Activated T-cell treated with anti-CD3 and anti-CD28 coated beads, Interleukin-2, amount 50 U/mL, for 4 hours (primary cell): ENCODE results near the gene SCAPER. TPM values are rescaled to one million over a fixed set of nuclear protein-coding genes. Genes with fewer than 3 reads are reported as not detected.

ENCODE experiments used
- ATAC-seq, 2 donors: fragments of 200-7000 bp; cut with Tn5 transposase; one replicate each; pipeline ENCODE4 v1.10.0; 2021
- DNase-seq: peaks from one replicate; pipeline ENCODE4 v3.0.0-alpha.2; 2020
- H3K27me3 Mint-ChIP-seq: one replicate; pipeline ENCODE4 v1.8.0; 2021; ENCODE audit warnings: low read depth, mixed read lengths
- H3K36me3 Mint-ChIP-seq: one replicate; pipeline ENCODE4 v1.8.0; 2022; ENCODE audit warnings: mixed read lengths; ENCODE audit not compliant: insufficient read depth
- H3K4me1 Mint-ChIP-seq: one replicate; pipeline ENCODE4 v1.8.0; 2021; ENCODE audit warnings: low read depth, mixed read lengths
- H3K4me3 Mint-ChIP-seq: one replicate; pipeline ENCODE4 v1.8.0; 2021; ENCODE audit warnings: mild to moderate bottlenecking, moderate library complexity, mixed read lengths
- H3K9me3 Mint-ChIP-seq: one replicate; pipeline ENCODE4 v1.8.0; 2021; ENCODE audit warnings: mixed read lengths
- total RNA-seq, 3 donors: library from RNA; stranded (reverse); gene quantifications; one replicate each; pipeline ENCODE4 v1.2.1, GENCODE V29; 2021

Gene SCAPER
- total RNA-seq, 3 donors from 2014 or later, result 13.0 to 14.8 (median 14.8) TPM

GRCh38 chr15:76344893-76345582 is 560.1 kb downstream of the SCAPER start:
- DNase-seq, result no peak
- Mint-ChIP-seq H3K36me3 (peaks cover 4% of the 10 kb centered on the region), H3K9me3 (no peaks in the 10 kb centered on the region), H3K4me3 (peak overlapping the region; percentile 52), H3K4me1 (peaks cover 30% of the 10 kb centered on the region), H3K27me3 (peaks cover 62% of the 10 kb centered on the region)
- no peak for ATAC-seq

DNA sequence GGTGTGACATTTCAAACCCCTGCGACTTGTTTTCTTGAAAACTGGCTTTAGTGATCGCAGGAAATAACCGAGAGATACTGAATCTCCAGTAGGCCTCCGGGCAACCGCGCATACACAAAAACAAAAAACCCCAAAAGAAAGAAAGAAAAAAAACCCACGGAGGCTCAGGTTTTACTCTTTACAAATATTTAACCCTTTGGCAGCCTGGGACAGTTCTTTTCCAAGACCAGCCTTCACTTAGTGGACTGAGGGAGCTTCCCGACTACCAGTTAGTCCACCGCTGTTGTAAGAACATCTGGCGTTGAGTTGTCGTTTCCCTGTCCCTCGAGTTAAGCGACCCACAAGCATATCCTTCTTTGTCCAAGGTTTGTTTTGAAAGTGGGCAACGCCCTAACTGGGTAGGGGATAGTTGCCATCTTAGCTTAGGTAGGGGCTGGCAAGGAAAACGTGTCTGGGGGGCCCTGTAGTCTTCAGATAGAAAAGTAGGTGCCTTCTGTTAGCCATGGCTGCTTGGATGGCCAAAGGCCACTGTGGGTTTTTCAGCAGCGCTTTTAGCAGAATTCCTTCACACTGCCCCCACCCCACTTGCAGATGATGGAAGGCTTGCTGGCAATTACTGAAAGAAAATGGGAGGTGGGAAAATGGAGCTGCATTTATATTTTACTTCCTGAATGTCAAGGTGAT is 561.7 kb downstream of the SCAPER start:
- ATAC-seq, result no peak
- no peaks in the 10 kb centered on the region for H3K9me3 Mint-ChIP-seq
- no peak for DNase-seq
- H3K27me3 Mint-ChIP-seq, result peaks cover 78% of the 10 kb centered on the region
- H3K4me3 Mint-ChIP-seq, result no peak overlapping the region
- H3K4me1 Mint-ChIP-seq, result peaks cover 42% of the 10 kb centered on the region
- H3K36me3 Mint-ChIP-seq, result no peaks in the 10 kb centered on the region

- Mint-ChIP-seq H3K27me3 (peaks cover 74% of the 10 kb centered on the region), H3K36me3 (no peaks in the 10 kb centered on the region), H3K4me1 (peaks cover 43% of the 10 kb centered on the region), H3K4me3 (no peak overlapping the region), H3K9me3 (no peaks in the 10 kb centered on the region)
- ATAC-seq, result no peak
- DNase-seq, result no peak
Observed at GRCh38 chr15:76342382-76343201, 562.5 kb downstream of the SCAPER start.

- Mint-ChIP-seq H3K4me1 (peaks cover 48% of the 10 kb centered on the region), H3K27me3 (peaks cover 77% of the 10 kb centered on the region)
- no peak for ATAC-seq
Observed at GRCh38 chr15:76342058-76342381, 563.1 kb downstream of the SCAPER start.

GRCh38 chr15:76341366-76342057 is 563.6 kb downstream of the SCAPER start:
- peaks cover 50% of the 10 kb centered on the region for H3K4me1 Mint-ChIP-seq
- DNase-seq, result no peak

More at GRCh38 chr15:76342058-76342381, 563.1 kb downstream of the SCAPER start:
- peak overlapping the region; percentile 65 for H3K4me3 Mint-ChIP-seq
- DNase-seq, result no peak
- H3K36me3 Mint-ChIP-seq, result no peaks in the 10 kb centered on the region
- H3K9me3 Mint-ChIP-seq, result no peaks in the 10 kb centered on the region

GRCh38 chr15:76340803-76341365 is 564.3 kb downstream of the SCAPER start:
- H3K4me1 Mint-ChIP-seq, result peaks cover 55% of the 10 kb centered on the region

More at GRCh38 chr15:76341366-76342057, 563.6 kb downstream of the SCAPER start:
- H3K4me3 Mint-ChIP-seq, result peak overlapping the region; percentile 65
- no peak for ATAC-seq
- no peaks in the 10 kb centered on the region for H3K9me3 Mint-ChIP-seq
- peaks cover 80% of the 10 kb centered on the region for H3K27me3 Mint-ChIP-seq
- H3K36me3 Mint-ChIP-seq, result no peaks in the 10 kb centered on the region

DNA sequence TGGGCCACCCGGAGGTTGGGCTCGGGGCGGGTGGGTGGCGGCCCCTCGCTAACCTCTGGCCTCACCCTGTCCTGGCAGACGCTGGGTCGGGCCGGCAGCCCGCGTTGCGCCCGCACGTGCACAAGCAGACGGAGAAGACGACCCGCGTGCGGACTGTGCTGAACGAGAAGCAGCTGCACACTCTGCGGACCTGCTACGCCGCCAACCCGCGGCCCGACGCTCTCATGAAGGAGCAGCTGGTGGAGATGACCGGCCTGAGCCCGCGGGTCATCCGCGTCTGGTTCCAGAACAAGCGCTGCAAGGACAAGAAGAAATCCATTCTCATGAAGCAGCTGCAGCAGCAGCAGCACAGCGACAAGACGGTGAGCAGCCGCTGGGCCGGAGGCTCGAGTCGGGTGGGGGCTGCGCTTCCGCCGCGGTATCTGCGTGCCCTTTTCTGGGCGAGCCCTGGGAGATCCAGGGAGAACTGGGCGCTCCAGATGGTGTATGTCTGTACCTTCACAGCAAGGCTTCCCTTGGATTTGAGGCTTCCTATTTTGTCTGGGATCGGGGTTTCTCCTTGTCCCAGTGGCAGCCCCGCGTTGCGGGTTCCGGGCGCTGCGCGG is 564.8 kb downstream of the SCAPER start:
- peak overlapping the region; percentile 82 for H3K4me3 Mint-ChIP-seq
- peaks cover 56% of the 10 kb centered on the region for H3K4me1 Mint-ChIP-seq
- no peaks in the 10 kb centered on the region for H3K36me3 Mint-ChIP-seq
- DNase-seq (no peak), ATAC-seq (peak; percentile 18 to 25)
- H3K9me3 Mint-ChIP-seq, result no peaks in the 10 kb centered on the region
- peaks cover 84% of the 10 kb centered on the region for H3K27me3 Mint-ChIP-seq

More at GRCh38 chr15:76340803-76341365, 564.3 kb downstream of the SCAPER start:
- Mint-ChIP-seq H3K27me3 (peaks cover 84% of the 10 kb centered on the region), H3K4me3 (peak overlapping the region; percentile 82), H3K9me3 (no peaks in the 10 kb centered on the region), H3K36me3 (no peaks in the 10 kb centered on the region)
- DNase-seq, result no peak
- peak; percentile 59 to 63 for ATAC-seq

DNA sequence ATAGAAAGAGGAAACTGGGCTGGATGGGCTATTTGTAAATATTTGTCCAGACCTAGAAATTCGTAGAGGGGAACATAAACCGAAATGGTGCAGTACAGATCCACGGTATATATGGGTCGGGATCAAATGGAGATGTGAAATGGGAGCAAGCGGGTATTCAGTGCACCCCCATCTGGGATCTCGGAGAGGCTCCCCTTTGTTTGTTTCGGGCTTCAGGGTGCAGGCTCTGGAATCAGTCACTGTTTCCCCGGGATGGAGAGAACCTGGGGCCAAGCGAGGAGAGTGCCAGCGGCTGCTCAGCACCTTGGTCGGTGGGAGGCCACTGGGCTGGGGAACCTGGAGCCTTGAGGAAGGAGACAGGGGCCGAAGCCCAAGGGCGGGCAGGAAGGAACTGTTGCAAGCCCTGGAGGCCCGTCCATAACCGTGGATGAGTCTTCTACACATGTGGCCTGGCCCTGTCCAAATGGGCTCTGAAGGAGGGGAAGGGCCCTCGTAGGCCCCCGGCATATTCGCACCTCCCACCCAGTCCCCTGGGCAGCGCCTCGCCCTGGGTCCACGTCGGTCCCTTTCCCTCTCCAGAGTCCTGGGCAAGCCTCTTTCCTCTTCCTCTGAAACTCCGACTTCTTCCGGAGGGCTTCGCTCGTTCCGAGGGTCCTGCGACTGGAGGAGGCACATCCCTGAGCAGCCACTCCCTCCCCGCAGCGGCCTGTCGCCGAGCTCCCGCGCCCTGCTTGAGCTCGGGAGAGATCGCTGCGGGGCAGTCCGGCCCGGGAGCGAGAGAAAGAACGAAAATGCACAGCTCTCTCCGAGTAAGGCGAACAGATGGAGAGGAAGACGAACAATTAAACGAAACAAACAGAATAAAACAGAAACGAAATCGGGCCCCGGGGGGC is 565.6 kb downstream of the SCAPER start:
- Mint-ChIP-seq H3K4me1 (peaks cover 57% of the 10 kb centered on the region), H3K27me3 (peaks cover 84% of the 10 kb centered on the region), H3K36me3 (no peaks in the 10 kb centered on the region), H3K4me3 (peak overlapping the region; percentile 82), H3K9me3 (no peaks in the 10 kb centered on the region)
- peak; percentile 3 to 11 for ATAC-seq
- DNase-seq, result no peak

GRCh38 chr15:76338486-76339304 is 566.4 kb downstream of the SCAPER start:
- ATAC-seq (no peak), DNase-seq (no peak)
- Mint-ChIP-seq H3K4me1 (peaks cover 57% of the 10 kb centered on the region), H3K27me3 (peaks cover 84% of the 10 kb centered on the region), H3K4me3 (peak overlapping the region; percentile 2), H3K36me3 (no peaks in the 10 kb centered on the region), H3K9me3 (no peaks in the 10 kb centered on the region)

DNA sequence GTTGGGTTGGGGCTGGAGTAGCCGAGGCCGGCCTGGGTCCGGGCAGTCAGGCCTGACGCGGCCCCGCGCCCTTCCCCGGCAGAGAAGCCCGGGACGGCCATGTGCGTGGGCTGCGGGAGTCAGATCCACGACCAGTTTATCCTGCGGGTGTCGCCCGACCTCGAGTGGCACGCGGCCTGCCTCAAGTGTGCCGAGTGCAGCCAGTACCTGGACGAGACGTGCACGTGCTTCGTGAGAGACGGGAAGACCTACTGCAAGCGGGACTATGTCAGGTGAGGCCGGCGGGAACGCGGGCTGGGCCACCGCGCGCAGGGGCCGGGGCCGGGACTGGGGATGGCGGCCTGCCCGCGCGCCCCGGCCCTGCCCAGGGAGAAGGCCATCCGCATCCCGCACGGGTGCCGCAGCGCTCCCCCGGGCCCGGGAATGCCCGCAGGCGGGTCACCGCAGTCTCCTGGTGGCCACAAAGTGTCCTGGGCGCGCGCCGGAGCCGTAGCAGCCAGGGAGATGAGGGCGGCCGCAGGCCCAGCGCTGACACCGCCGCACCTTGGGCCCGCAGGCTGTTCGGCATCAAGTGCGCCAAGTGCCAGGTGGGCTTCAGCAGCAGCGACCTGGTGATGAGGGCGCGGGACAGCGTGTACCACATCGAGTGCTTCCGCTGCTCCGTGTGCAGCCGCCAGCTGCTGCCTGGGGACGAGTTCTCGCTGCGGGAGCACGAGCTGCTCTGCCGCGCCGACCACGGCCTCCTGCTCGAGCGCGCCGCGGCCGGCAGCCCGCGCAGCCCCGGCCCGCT is 567.2 kb downstream of the SCAPER start:
- H3K9me3 Mint-ChIP-seq, result no peaks in the 10 kb centered on the region
- peaks cover 54% of the 10 kb centered on the region for H3K4me1 Mint-ChIP-seq
- peak overlapping the region; percentile 77 for H3K4me3 Mint-ChIP-seq
- ATAC-seq (peak; percentile 13), DNase-seq (no peak)
- H3K27me3 Mint-ChIP-seq, result peaks cover 85% of the 10 kb centered on the region
- H3K36me3 Mint-ChIP-seq, result no peaks in the 10 kb centered on the region

GRCh38 chr15:76337059-76337695 is 568.0 kb downstream of the SCAPER start:
- peaks cover 53% of the 10 kb centered on the region for H3K4me1 Mint-ChIP-seq
- DNase-seq, result no peak

More at GRCh38 chr15:76337059-76337695, 568.0 kb downstream of the SCAPER start:
- no peaks in the 10 kb centered on the region for H3K9me3 Mint-ChIP-seq
- H3K27me3 Mint-ChIP-seq, result peaks cover 88% of the 10 kb centered on the region
- ATAC-seq, result no peak
- H3K36me3 Mint-ChIP-seq, result no peaks in the 10 kb centered on the region
- H3K4me3 Mint-ChIP-seq, result peak overlapping the region; percentile 77
